Measurements from ENCODE around the gene TRIM44.

The TRIM44 gene

DNA sequence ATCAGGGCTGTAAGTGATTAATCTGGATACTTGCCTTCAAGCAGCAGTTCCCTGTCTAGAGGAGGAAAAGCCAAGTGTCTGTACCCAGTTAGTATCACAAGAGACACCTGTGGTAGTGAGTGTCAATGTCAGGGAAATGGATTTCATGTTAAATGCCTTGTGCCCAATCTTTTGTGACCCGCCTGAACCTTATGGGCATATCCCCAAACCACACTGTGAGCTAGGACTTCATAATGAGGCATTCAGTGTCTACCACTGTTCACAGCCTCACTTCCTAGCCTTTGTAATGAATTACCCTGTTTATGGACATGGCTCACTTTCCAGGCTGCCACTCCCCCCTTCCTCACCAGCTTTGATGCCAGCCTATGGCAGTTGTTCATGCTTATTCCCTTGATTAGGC is 125.1 kb downstream of the TRIM44 start:
- TF ChIP-seq, protein P1, sequence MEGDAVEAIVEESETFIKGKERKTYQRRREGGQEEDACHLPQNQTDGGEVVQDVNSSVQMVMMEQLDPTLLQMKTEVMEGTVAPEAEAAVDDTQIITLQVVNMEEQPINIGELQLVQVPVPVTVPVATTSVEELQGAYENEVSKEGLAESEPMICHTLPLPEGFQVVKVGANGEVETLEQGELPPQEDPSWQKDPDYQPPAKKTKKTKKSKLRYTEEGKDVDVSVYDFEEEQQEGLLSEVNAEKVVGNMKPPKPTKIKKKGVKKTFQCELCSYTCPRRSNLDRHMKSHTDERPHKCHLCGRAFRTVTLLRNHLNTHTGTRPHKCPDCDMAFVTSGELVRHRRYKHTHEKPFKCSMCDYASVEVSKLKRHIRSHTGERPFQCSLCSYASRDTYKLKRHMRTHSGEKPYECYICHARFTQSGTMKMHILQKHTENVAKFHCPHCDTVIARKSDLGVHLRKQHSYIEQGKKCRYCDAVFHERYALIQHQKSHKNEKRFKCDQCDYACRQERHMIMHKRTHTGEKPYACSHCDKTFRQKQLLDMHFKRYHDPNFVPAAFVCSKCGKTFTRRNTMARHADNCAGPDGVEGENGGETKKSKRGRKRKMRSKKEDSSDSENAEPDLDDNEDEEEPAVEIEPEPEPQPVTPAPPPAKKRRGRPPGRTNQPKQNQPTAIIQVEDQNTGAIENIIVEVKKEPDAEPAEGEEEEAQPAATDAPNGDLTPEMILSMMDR (IDR thresholded peaks at IDR 0.05): no peak

DNA sequence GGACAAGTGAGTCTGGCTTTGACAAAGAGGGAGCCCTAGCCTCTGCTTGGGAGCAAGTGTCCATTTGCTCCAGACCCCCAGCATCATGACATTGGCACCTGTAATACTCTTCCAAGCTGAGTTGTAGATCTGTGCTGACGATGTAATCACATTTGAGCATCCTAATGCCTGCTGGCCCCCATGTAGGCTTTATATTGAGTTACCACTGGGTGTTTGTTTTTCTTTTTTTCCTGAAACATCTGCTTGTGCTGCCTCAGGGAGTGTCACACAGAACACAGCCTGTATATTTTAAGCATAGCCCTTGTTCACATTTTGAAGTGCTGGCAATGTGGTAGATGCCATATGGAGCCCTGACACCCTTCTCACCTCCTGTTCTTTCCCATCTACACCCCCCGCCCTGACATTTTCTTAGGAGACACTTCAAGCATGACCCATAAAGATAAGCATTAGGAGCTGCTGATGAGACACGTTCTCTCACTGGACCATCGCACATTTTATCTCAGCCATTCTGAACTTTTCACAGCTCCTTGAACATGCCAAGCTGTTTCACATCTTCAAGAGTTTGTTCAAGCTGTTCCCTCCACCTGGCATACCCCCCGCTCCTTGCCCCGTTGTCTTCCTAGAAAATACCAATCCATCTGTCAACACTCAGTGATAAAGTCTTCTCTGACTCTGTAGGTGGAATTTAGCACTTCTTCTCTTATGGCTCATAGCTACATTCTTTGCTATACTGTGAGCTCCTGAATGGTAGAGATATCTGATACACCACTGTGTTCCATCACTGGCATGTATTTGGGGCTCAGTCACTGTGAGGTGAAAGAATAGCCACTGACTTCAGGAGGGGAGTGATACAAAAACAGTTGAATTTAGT is 128.7 kb downstream of the TRIM44 start:
- TF ChIP-seq, protein P1 (IDR thresholded peaks at IDR 0.05): no peak

DNA sequence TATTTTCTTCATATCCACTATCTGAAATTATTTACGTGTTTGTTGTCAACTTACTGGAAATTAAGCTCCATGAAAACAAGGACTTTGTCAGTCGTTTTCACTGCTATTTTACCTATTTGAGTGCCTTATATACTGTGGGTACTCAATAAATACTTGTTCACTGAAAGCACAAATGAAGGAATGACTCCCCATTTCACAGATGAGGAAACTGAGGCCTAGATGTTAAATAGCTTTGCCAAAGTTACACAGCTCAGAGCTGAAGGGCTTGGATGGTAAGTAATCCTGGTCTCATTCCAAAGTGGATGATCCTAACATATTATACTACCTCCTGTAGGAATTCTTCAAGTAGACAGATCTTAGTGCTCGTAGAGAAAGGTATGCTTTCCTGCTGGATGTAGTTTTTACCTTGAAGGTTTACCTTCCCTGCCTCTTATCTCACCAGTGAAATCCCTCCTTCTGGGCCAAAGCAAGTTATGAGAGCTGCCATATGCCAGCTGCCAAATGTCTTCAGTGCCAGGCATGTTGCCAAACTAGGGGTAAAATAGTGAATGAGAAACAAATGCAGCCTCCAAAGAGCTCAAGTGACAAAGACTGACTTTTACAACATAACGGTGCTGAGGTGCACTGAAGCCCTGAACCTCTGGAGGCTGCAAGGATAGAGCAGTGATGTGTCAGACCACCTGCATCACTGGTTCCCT is 129.7 kb downstream of the TRIM44 start:
- TF ChIP-seq, protein P1 (IDR thresholded peaks at IDR 0.05): no peak

DNA sequence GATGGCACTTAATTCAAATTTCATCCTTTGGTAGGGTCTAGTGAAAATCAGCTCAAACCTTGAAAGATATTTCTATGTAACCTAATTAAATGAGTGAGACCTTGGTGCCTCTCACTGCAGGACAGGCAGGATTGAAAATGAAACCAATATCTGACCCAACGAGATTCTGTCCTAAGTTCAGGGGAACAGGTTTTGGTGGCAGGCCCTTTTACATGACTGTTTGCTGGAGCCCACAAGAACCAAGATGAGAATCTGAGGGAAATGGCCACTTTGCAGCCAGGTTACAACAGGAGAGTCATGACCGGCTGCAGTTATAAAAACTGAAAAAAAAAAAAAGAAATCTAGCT is 130.2 kb downstream of the TRIM44 start:
- TF ChIP-seq, protein P1 (IDR thresholded peaks at IDR 0.05): no peak

DNA sequence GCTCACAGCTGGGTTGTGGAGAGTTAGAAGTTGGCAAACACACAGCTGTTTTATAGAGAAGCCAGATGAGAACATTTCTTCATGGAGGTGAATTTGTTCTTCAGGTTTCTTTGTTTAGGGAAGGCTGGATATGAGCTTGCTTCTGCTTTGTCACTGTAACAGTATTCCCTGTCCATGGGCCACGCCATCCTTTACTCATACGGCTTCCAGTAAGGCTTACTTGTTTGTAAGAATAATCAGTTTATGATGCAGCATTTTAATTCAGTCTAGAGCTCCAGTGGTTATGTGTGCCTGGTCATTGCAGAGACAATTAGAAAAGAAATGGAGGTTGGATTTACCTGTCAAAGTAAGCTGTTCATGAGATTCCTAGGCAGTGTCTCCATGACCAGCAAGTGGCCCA is 131.8 kb downstream of the TRIM44 start:
- TF ChIP-seq, protein P1 (IDR thresholded peaks at IDR 0.05): no peak

DNA sequence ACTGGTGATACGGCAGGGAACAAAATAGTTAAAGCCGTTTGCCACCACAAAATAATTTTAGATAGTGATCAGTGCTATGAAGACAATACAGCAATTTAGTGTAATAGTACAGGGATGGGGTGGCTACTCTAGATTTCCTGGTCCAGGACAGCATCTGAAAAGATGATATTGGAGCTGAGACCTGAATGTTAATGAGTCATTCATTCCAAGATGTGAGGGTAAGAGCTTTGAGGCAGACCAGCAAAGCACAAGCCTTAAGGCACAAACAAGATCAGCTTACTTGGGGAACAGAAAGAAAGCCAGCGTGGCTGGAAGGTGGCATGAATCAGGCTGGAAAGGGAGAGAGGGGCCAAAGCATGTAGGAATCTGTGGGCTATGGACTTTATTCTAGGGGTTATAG is 132.3 kb downstream of the TRIM44 start:
- TF ChIP-seq, protein P1 (IDR thresholded peaks at IDR 0.05): no peak

DNA sequence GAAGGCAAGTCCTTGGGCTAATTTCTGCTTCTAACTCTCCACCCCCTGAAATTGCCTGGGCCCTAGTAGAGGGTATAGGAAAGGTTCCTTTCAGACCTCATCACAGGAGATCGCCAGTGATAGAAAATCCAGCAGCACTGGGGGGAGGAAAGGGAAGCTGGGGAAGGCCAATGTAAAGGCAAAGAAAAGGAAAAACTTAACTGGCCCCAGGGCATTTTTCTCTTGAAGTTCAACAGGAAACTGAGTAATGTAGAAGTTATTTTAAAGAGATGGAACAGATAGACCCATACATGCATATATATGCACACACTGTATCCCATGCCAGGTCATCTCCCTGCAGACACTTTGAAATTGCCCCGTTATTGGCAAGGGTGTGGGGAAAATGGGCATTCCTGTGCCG is 134.0 kb downstream of the TRIM44 start:
- TF ChIP-seq, protein P1 (IDR thresholded peaks at IDR 0.05): no peak
